HepG2 (cell line): Measurements from ENCODE around the gene CBX2. TPM values are rescaled to one million over a fixed set of nuclear protein-coding genes. Genes with fewer than 3 reads are reported as not detected.

Experiments used
- CTCF ChIP-seq: sonication (generic); formaldehyde crosslinking; IDR thresholded peaks from 2 replicates; pipeline ENCODE4 v1.5.0; 2020; ENCODE audit warnings: mild to moderate bottlenecking, missing genetic modification reagents, moderate library complexity
- EEA1 ChIP-seq: sonication (generic); formaldehyde crosslinking; IDR thresholded peaks from 2 replicates; pipeline ENCODE4 v1.5.1; 2020; ENCODE audit warnings: mild to moderate bottlenecking, missing genetic modification reagents, borderline replicate concordance
- HCFC1 ChIP-seq: fragments of 150-350 bp; IDR thresholded peaks from 2 replicates; pipeline ENCODE4 v1.6.1; 2014; ENCODE audit warnings: low read depth, low read length
- MATR3 ChIP-seq: sonication (generic); formaldehyde crosslinking; IDR thresholded peaks from 2 replicates; pipeline ENCODE4 v1.4.0; 2020; ENCODE audit warnings: missing genetic modification reagents
- MEIS1 ChIP-seq: sonication (generic); formaldehyde crosslinking; IDR thresholded peaks from 2 replicates; pipeline ENCODE4 v1.9.0; 2021; ENCODE audit warnings: mild to moderate bottlenecking, missing genetic modification reagents, moderate library complexity, borderline replicate concordance
- MNT ChIP-seq: fragments of 450-650 bp; IDR thresholded peaks from 2 replicates; pipeline ENCODE4 v1.6.1; 2016
- PAXIP1 ChIP-seq: sonication (generic); formaldehyde crosslinking; conservative IDR thresholded peaks from 2 replicates; pipeline ENCODE4 v1.4.0; 2020; ENCODE audit warnings: mild to moderate bottlenecking, missing genetic modification reagents, moderate library complexity
- SKIL ChIP-seq: sonication (generic); formaldehyde crosslinking; IDR thresholded peaks from 2 replicates; pipeline ENCODE4 v1.8.0; 2022; ENCODE audit warnings: missing genetic modification reagents, mild to moderate bottlenecking, moderate library complexity, borderline replicate concordance
- TBP ChIP-seq: sonication (generic); formaldehyde crosslinking; IDR thresholded peaks from 2 replicates; pipeline ENCODE4 v1.5.0; 2020; ENCODE audit warnings: missing genetic modification reagents
- ZBED4 ChIP-seq: sonication (generic); formaldehyde crosslinking; IDR thresholded peaks from 2 replicates; pipeline ENCODE4 v1.4.0; 2020; ENCODE audit warnings: missing genetic modification reagents, borderline replicate concordance
- ZNF124 ChIP-seq: sonication (generic); formaldehyde crosslinking; IDR thresholded peaks from 2 replicates; pipeline ENCODE4 v1.4.0; 2020; ENCODE audit warnings: missing genetic modification reagents
- ZNF20 ChIP-seq: sonication (generic); formaldehyde crosslinking; IDR thresholded peaks from 2 replicates; pipeline ENCODE4 v1.4.0; 2020; ENCODE audit warnings: mild to moderate bottlenecking, moderate library complexity, missing genetic modification reagents
- ZNF3 ChIP-seq: IDR thresholded peaks from 2 replicates; pipeline ENCODE4 v1.7.0; 2017; ENCODE audit warnings: inconsistent platforms
- ZNF773 ChIP-seq: sonication (generic); formaldehyde crosslinking; IDR thresholded peaks from 2 replicates; pipeline ENCODE4 v1.4.0; 2020; ENCODE audit warnings: missing genetic modification reagents, borderline replicate concordance
- ZNF878 ChIP-seq: sonication (generic); formaldehyde crosslinking; IDR thresholded peaks from 2 replicates; pipeline ENCODE4 v1.8.1; 2023; ENCODE audit warnings: mild to moderate bottlenecking, missing genetic modification reagents, moderate library complexity
- polyA plus RNA-seq, 8 experiments: library from polyadenylated mRNA; depleted of rRNA in 3 of 8; stranded (reverse) in 7 of 8; unstranded in 1 of 8; fragments of >200 nt; fragmentation: Illumina TruSeq in 4 of 8; extraction: Trizol in 4 of 8; gene quantifications; 2 replicates each; pipeline versions ENCODE4 v1.2.1 to v1.2.3, GENCODE V29; 2011 to 2016; ENCODE audit warnings: low read depth in 4 of 8, missing spikeins in 1 of 8, mixed read lengths in 1 of 8; ENCODE audit not compliant: insufficient read depth in 1 of 8
- total RNA-seq, 5 experiments: library from RNA; depleted of rRNA; stranded (reverse); fragments of >200 nt; fragmentation: Illumina TruSeq; extraction: Trizol; gene quantifications; 2 replicates each; pipeline ENCODE4 v1.2.3, GENCODE V29; 2016; ENCODE audit warnings: low read depth in 1 of 5

Gene CBX2
- total and polyA plus RNA-seq, 2 of the 13 experiments (the other 11 are each of a cell fraction or from before 2014, with no cell fraction given) = 14.5 to 31.1 TPM

GRCh38 chr17:79788989-79789942 lies 11.3 kb downstream of the CBX2 start (continued):
- TF ChIP-seq PAXIP1 (CRISPR knock-in tag) (no peak), EEA1 (CRISPR knock-in tag) (0 out of 2 replicates have a peak, but pooled peaks have one; percentile 42), SKIL (CRISPR knock-in tag) (no peak), MATR3 (no peak), CTCF (CRISPR knock-in tag) (peak; percentile 60), ZNF124 (CRISPR knock-in tag) (no peak), ZBED4 (CRISPR knock-in tag) (no peak), ZNF3 (CRISPR knock-in tag) (no peak), ZNF20 (CRISPR knock-in tag) (no peak), ZNF878 (CRISPR knock-in tag) (no peak), MEIS1 (CRISPR knock-in tag) (0 out of 2 replicates have a peak, but pooled peaks have one; percentile 44), HCFC1 (no peak), TBP (CRISPR knock-in tag) (no peak), MNT (no peak), ZNF773 (CRISPR knock-in tag) (no peak)
